GM19328 (cell line): ENCODE results near the gene PLA2R1.
"Not testable (repeated sequence)": the region's sequence is repeated elsewhere in the genome, so short reads cannot be mapped to it uniquely, and the experiment has no call there.

Experiments
- ATAC-seq: cut with Tn5 transposase; IDR thresholded peaks from one replicate; pipeline ENCODE4 v1.9.1; 2021; ENCODE audit warnings: mild to moderate bottlenecking, moderate library complexity; ENCODE audit not compliant: unreplicated experiment

PLA2R1 gene

GRCh38 chr2:160063879-160064612, 1.6 kb upstream of the PLA2R1 start:
- no peak for ATAC-seq

- no peak for ATAC-seq
Observed at GRCh38 chr2:160063271-160063670, 856 bp upstream of the PLA2R1 start.

- ATAC-seq, result no peak
Observed at GRCh38 chr2:160061944-160062291, 497 bp downstream of the PLA2R1 start.

- ATAC-seq, result no peak
Observed at GRCh38 chr2:160061533-160061932, 882 bp downstream of the PLA2R1 start.

- ATAC-seq, result no peak
Observed at GRCh38 chr2:160060297-160060696, 2.1 kb downstream of the PLA2R1 start.

- ATAC-seq, result no peak
Observed at GRCh38 chr2:160057356-160057755, 5.1 kb downstream of the PLA2R1 start.

- ATAC-seq, result no peak
Observed at GRCh38 chr2:160055726-160056108, 6.7 kb downstream of the PLA2R1 start.

- no peak for ATAC-seq
Observed at GRCh38 chr2:160054984-160055725, 7.3 kb downstream of the PLA2R1 start.

- ATAC-seq, result no peak
Observed at GRCh38 chr2:160053946-160054345, 8.5 kb downstream of the PLA2R1 start.

- no peak for ATAC-seq
Observed at GRCh38 chr2:160052531-160052930, 9.9 kb downstream of the PLA2R1 start.

- no peak for ATAC-seq
Observed at GRCh38 chr2:160051371-160051800, 11.0 kb downstream of the PLA2R1 start.

- ATAC-seq, result no peak
Observed at GRCh38 chr2:160050147-160050546, 12.3 kb downstream of the PLA2R1 start.

GRCh38 chr2:160045703-160046210, 16.7 kb downstream of the PLA2R1 start:
- no peak for ATAC-seq

- ATAC-seq, result no peak
Observed at GRCh38 chr2:160044728-160045127, 17.7 kb downstream of the PLA2R1 start.

GRCh38 chr2:160043265-160043664, 19.1 kb downstream of the PLA2R1 start:
- ATAC-seq, result no peak

- ATAC-seq, result no peak
Observed at GRCh38 chr2:160042054-160042453, 20.4 kb downstream of the PLA2R1 start.

GRCh38 chr2:160041091-160041490, 21.3 kb downstream of the PLA2R1 start:
- no peak for ATAC-seq

- no peak for ATAC-seq
Observed at GRCh38 chr2:160039166-160039903, 23.1 kb downstream of the PLA2R1 start.

GRCh38 chr2:160038662-160039061, 23.8 kb downstream of the PLA2R1 start:
- ATAC-seq, result not testable (repeated sequence)

GRCh38 chr2:160036736-160037135, 25.7 kb downstream of the PLA2R1 start:
- no peak for ATAC-seq

- no peak for ATAC-seq
Observed at GRCh38 chr2:160035125-160035524, 27.3 kb downstream of the PLA2R1 start.

- no peak for ATAC-seq
Observed at GRCh38 chr2:160034396-160034795, 28.0 kb downstream of the PLA2R1 start.
